HPDE6-E6E7 (cell line): ENCODE data around the gene SETD7.

Experiments
- DNase-seq: peaks from one replicate; pipeline ENCODE4 v3.0.0; 2011; ENCODE audit warnings: missing footprints; ENCODE audit errors: extremely low spot score

The SETD7 gene

GRCh38 chr4:139556071-139556723 is at the start of gene SETD7:
Gene SETD7, minus strand, starts transcription at chr4:139556219. Its CDS starts 82 bp downstream, at chr4:139556137.
- DNase-seq: peak; percentile 76

- no peak for DNase-seq
Measured at GRCh38 chr4:139605516-139605915, 49.5 kb upstream of the SETD7 start.

DNA sequence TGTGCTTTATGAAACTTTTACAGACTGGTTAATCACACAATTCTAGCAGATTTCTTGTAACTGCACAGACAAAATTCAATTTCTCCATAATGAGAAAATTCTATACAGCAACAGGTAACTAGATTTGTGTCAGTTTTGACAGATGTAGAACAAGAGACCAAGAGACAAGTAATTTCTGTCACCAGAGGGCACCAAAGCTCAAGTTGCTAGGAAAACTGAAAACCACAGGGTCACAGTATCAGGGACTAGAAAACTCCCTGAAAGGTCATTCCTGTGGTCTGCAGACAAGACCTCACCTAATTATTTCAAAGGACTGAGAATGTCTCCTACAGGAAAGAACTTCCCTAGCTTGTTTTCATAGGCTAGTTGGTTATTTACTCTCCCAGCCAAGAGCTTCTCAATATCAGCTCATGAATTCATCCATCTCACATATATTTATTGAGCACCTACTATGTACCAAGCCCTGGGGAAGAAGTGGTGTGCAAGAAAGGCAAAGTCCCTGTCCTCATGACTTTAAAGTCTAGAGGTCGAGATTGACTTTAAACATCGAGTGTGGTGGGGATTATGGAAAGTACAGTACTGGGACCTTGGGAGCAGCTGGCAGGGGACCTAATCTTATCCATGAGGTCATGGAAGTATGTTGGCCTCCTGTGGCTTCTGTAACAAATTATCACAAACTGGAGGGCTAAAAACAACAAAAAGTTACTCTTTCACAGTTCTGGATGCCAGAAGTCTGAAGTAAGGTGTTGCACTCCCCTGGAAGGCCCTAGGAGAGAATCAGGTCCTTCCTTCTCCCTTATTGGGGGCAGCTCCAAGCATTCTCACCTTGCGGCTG is 47.8 kb upstream of the SETD7 start:
- DNase-seq: no peak

DNA sequence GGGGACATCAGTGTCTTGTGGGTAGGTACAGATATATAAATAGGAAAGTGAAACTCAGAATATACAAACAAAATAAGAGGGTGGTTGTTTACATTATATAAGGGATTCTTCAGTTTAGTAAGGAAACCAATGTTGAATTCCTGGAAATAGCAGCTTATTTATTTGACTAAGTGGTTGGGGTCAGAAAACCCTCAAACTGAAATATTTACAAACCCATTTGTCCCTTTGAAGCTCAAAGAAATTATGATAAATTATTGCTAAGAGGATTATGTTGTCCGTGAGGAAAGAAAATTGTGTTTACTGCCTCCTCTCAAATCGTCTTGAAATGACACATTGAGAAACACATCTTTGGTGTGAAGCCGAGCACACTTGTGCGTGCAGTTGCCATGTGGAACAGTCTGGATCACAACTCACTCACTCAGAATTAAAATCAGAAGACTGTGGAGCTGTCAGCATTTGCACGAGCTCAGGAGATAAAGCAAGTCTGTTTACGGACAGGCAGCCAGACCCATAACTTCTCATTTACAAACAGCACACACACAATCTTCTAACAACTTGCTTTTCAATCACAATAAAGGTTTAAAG is 46.8 kb upstream of the SETD7 start:
- DNase-seq: no peak

DNA sequence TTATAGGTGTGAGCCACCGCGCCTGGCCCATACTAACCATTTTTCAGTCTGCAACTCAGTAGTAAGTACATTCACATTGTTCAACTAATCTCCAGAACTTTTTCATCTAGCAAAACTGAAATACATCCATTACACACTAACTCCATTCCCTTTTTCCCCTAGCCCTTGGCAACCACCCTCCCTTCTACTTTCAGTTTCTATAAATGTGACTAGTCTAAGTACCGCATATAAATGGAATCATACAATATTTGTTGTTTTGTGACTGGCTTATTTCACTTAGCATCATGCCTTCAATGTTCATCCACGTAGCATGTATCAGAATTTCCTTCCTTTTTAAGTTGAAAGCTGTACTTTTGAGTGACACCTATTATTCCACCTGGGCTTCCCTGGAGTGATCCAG is 44.6 kb upstream of the SETD7 start:
- DNase-seq: no peak

- peak; percentile 55 for DNase-seq
Measured at GRCh38 chr4:139599594-139600374, 43.8 kb upstream of the SETD7 start.

DNA sequence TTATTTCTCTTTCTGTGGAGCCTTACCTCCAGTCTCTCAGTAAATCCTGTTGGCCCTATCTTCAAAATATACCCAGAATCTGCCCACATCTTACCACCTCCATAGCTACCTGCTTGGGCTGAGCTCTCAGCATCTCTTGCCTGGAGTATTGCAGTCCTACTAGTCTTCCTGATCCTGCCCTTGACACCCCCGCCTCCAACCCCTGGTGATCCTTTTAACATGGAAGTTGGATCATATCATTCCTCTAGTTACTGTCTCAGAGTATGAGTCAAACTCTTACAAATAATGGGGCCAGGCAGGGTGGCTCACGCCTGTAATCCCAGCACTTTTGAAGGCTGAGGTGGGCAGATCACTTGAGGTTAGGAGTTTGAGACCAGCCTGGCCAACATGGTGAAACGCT is 43.1 kb upstream of the SETD7 start:
- DNase-seq: no peak

- no peak for DNase-seq
Measured at GRCh38 chr4:139596684-139597279, 40.8 kb upstream of the SETD7 start.

GRCh38 chr4:139596034-139596683 is 40.1 kb upstream of the SETD7 start:
- DNase-seq: no peak

DNA sequence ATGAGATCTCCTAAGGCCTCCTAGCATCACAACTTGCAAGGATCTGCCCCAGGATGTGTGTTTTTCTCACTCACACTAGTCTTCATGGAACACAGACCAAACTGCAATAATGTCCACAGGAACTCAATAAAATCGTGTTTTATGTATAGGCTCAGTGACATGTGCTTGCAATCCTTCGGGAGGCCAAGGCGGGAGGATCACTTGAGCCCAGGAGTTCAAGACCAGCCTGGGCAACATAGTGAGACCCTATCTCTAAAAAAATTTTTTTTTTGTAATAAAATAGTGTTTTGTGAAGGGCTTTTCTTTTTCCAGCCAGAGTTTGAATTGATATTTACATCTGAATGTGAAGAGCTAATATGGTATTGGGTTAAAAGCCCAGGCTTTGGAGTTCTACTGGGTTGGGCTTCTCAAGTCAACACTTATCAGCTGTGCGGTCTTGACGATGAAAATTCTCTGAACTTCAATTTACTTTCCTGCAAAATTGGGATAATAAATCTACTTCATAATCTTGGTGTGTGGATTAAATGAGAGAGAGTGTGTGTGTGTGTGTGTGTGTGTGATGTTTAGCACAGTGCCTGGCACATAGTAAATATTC is 38.7 kb upstream of the SETD7 start:
- DNase-seq: no peak

GRCh38 chr4:139593091-139593564 is 37.1 kb upstream of the SETD7 start:
- DNase-seq: no peak

DNA sequence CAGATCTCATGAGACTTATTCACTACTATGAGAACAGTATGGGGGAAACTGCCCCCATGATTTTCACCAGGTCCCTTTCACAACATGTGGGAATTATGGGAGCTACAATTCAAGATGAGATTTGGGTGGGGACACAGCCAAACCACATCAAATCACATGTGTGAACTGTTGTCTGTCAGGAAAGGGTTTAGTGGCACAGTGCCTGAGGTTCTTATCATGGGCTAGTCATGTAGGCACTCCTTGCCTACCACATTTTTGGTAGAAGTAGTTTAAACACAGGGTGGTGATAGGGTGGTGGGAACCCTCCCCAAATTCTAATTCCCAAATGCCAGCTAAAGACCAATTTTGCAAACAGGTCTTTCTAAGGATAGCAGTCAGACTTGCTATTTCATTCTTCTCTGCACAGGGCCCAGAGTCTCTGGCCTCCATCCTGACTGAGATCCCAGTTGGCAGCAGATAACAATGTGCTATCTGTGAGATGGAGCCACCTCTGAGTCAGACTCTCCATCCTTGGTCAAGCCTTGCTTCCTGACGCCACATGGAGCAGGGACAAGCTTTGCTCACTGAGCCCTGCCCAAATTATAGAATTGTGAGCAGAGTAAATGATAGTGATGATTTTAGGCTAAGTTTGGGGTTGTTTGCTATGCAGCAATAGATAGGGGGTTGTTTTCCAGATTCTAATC is 33.5 kb upstream of the SETD7 start:
- DNase-seq: no peak

DNA sequence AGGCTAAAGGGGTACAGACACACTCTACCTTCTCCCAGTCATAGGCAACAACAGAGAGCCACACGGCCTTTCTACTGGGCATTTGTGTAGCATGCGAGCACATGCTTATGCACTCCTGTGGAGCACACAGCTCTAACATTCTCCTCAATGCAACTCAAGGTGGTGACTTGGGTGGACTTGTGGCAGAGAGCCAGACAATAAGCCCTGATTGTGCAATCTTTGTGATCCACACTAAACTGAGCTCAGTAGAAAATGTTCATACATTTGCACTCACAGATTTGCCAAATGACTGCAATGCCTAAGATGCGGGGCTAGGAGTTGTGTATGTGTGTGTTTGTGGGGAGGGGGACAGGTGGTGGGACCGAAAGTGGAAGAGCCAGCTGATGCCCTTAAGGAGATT is 31.4 kb upstream of the SETD7 start:
- no peak for DNase-seq

GRCh38 chr4:139585473-139585872 is 29.5 kb upstream of the SETD7 start:
- no peak for DNase-seq

DNA sequence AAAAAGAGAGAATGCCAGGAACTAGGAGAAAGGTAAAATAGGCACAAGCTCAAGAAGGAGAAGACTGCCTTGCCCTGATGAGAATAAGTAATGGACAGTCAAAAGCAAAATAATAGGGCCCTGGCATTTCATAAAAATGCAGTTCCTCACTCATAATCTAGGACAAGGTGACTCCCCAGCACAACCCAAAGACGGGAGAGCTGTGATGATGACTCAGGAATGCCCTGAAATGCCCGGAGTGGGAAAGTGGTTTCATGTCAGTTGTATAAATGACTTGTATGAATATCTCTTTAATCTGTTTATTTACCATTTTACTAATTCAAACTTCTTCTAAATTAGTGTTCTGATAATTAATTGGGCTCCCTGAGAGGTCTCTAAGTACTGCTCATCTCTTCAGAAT is 28.8 kb upstream of the SETD7 start:
- DNase-seq: no peak

DNA sequence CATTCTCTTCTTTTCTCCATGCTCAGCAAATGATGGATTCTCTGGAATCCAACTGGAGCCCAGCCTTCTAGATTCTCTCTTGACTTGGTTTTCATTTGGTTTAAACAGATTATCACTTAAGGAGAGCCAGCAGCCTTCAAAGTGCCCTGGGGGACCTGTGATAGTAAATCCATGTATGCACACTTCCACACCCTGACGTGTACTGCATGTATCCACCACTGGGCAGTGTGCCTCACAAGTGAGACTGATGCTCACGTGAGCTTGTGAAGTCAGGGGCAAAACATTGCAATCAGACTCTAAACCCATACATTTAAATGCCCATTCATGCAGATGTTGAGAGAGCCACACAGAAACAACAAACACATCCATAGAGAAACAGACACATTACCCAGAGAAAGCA is 28.0 kb upstream of the SETD7 start:
- no peak for DNase-seq

DNA sequence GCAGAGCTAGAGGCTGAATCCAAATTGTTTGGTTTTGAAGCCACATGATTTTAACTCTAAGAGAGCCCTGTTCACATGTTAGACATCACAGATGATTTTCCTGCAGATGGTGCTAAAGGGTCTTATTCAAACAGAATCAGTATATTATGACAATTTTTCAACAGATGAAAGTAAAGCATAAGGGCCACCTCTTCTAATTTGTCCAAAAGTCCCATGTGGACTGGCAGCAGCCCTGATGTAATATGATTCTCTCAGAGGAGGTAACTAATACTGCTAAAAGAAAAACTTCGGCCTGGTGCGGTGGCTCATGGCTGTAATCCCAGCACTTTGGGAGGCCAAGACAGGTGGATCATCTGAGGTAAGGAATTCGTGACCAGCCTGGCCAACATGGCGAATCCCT is 26.0 kb upstream of the SETD7 start:
- no peak for DNase-seq

DNA sequence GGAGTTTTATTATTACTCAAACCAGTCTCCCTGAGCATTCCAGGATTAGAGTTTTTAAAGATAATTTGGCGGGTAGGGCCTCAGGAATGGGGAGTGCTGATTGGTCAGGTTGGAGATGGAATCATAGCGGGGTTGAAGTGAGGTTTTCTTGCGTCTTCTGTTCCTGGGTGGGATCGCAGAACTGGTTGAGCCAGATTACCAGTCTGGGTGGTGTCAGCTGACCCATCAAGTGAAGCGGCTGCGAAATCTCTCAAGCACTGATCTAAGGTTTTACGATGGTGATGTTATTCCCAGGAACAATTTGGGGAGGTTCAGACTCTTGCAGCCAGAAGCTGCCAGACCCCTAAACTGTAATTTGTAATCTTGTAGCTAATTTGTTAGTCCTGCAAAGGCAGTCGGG is 25.1 kb upstream of the SETD7 start:
- DNase-seq: no peak

DNA sequence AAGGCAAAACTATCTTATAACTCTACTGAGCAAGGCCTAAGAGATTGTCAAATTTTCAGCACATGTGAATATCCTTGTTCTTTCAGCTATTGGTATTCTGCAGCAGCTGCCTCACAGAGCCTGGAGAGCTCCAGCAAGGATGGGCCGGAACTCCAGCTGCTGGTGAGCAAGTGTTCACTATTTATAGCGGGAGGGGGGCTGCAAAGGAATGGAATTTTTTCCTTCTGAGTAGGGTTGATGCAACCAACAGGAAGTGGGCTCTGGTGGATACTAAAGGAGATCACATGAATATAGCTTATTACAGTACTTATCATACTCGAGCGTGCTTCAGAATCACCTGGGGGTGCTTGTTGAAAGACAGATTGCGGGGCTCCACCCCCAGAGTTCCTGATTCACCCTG is 20.2 kb upstream of the SETD7 start:
- no peak for DNase-seq

- DNase-seq: no peak
Measured at GRCh38 chr4:139575072-139575471, 19.1 kb upstream of the SETD7 start.
